Mesendoderm (in vitro differentiated cells): ENCODE results near the gene PUS7.

Source experiments
- DNase-seq: peaks from one replicate; pipeline ENCODE4 v3.0.0; 2013
- H2AK5ac ChIP-seq: 2 replicates; pipeline ENCODE4 v1.6.1; 2013; ENCODE audit warnings: low read length, inconsistent platforms
- H2BK120ac ChIP-seq: 2 replicates; pipeline ENCODE4 v1.6.1; 2013; ENCODE audit warnings: low read depth, mild to moderate bottlenecking, low read length, moderate library complexity, mixed read lengths
- H2BK15ac ChIP-seq: replicated peaks from 2 replicates; pipeline ENCODE4 v1.6.1; 2013; ENCODE audit warnings: low read depth, mild to moderate bottlenecking, moderate library complexity
- H2BK5ac ChIP-seq: 2 replicates; pipeline ENCODE4 v1.6.1; 2013; ENCODE audit warnings: low read length, inconsistent platforms
- H3K18ac ChIP-seq: 2 replicates; pipeline ENCODE4 v1.6.1; 2013; ENCODE audit warnings: mild to moderate bottlenecking, low read length, mixed read lengths
- H3K23ac ChIP-seq: one replicate; pipeline ENCODE4 v1.6.1; 2013; ENCODE audit warnings: low read length
- H3K27ac ChIP-seq: 2 replicates; pipeline ENCODE4 v1.5.1; 2013; ENCODE audit warnings: low read depth, mild to moderate bottlenecking, inconsistent platforms, low read length, moderate library complexity
- H3K27me3 ChIP-seq: 2 replicates; pipeline ENCODE4 v1.6.1; 2013; ENCODE audit warnings: low read length, control low read depth, mild to moderate bottlenecking, inconsistent platforms; ENCODE audit not compliant: insufficient read depth, poor library complexity
- H3K36me3 ChIP-seq: 2 replicates; pipeline ENCODE4 v1.6.1; 2013; ENCODE audit warnings: low read length, inconsistent platforms; ENCODE audit not compliant: control insufficient read depth, insufficient read depth
- H3K4ac ChIP-seq: one replicate; pipeline ENCODE4 v1.6.1; 2013; ENCODE audit warnings: low read depth, mild to moderate bottlenecking, low read length, moderate library complexity
- H3K4me1 ChIP-seq: 2 replicates; pipeline ENCODE4 v1.6.1; 2013; ENCODE audit warnings: low read depth, low read length, inconsistent platforms; ENCODE audit not compliant: control insufficient read depth
- H3K4me2 ChIP-seq: 2 replicates; pipeline ENCODE4 v1.6.1; 2013; ENCODE audit warnings: low read length
- H3K4me3 ChIP-seq: 2 replicates; pipeline ENCODE4 v1.5.1; 2013; ENCODE audit warnings: mild to moderate bottlenecking, low read length
- H3K56ac ChIP-seq: one replicate; pipeline ENCODE4 v1.6.1; 2013; ENCODE audit warnings: low read length
- H3K79me1 ChIP-seq: 2 replicates; pipeline ENCODE4 v1.6.1; 2013; ENCODE audit warnings: low read length, inconsistent platforms
- H3K79me2 ChIP-seq: 2 replicates; pipeline ENCODE4 v1.6.1; 2013; ENCODE audit warnings: mild to moderate bottlenecking, low read length; ENCODE audit not compliant: control insufficient read depth, insufficient read depth
- H3K9ac ChIP-seq: 2 replicates; pipeline ENCODE4 v1.6.1; 2013; ENCODE audit warnings: low read length, inconsistent platforms
- H4K5ac ChIP-seq: one replicate; pipeline ENCODE4 v1.6.1; 2013; ENCODE audit warnings: low read length
- H4K8ac ChIP-seq: one replicate; pipeline ENCODE4 v1.6.1; 2013; ENCODE audit warnings: low read depth, mild to moderate bottlenecking, control low read depth, low read length, moderate library complexity
- WGBS: extraction: QIAGEN DNeasy Blood & Tissue Kit; methylation state at CpG from one replicate; pipeline ENCODE4 v1.1.7; 2013; ENCODE audit warnings: low lambda C conversion rate, missing lambda C conversion rate; ENCODE audit not compliant: insufficient coverage; ENCODE audit errors: extremely low coverage; 5-methylcytosine and 5-hydroxymethylcytosine counted together

Gene PUS7

GRCh38 chr7:105493196-105493922 lies 28.7 kb downstream of the PUS7 start:
- Histone ChIP-seq H4K8ac (no peak overlapping the region), H4K5ac (no peak overlapping the region), H3K4me3 (no peak overlapping the region), H3K4me2 (no peak overlapping the region), H3K4ac (no peak overlapping the region), H3K79me1 (peaks cover 6% of the 10 kb centered on the region), H3K79me2 (no peaks in the 10 kb centered on the region), H3K18ac (no peak overlapping the region), H3K27me3 (no peaks in the 10 kb centered on the region), H2BK15ac (no peak overlapping the region), H3K23ac (no peak overlapping the region), H3K56ac (no peak overlapping the region), H2BK120ac (no peak overlapping the region), H2BK5ac (no peak overlapping the region), H3K9ac (no peak overlapping the region), H3K36me3 (peaks cover 3% of the 10 kb centered on the region), H3K27ac (no peak overlapping the region), H3K4me1 (no peaks in the 10 kb centered on the region), H2AK5ac (no peak overlapping the region)
- DNase-seq: no peak
- no CpG with 5 or more reads among the region's 7 CpGs for WGBS

- Histone ChIP-seq H3K79me1 (peaks cover 9% of the 10 kb centered on the region), H2BK120ac (no peak overlapping the region), H3K4me2 (no peak overlapping the region), H3K27me3 (no peaks in the 10 kb centered on the region), H3K18ac (no peak overlapping the region), H3K27ac (no peak overlapping the region), H4K5ac (no peak overlapping the region), H2BK15ac (no peak overlapping the region), H3K4me1 (no peaks in the 10 kb centered on the region), H3K4ac (no peak overlapping the region), H3K56ac (no peak overlapping the region), H3K36me3 (peaks cover 3% of the 10 kb centered on the region), H2BK5ac (no peak overlapping the region), H3K23ac (no peak overlapping the region), H3K4me3 (no peak overlapping the region), H3K79me2 (no peaks in the 10 kb centered on the region), H4K8ac (no peak overlapping the region), H3K9ac (no peak overlapping the region), H2AK5ac (no peak overlapping the region)
- WGBS: no CpG with 5 or more reads among the region's 3 CpGs
- no peak for DNase-seq
Observed at GRCh38 chr7:105489409-105489808, 32.7 kb downstream of the PUS7 start.

GRCh38 chr7:105487579-105488571 lies 34.2 kb downstream of the PUS7 start:
- Histone ChIP-seq H3K79me2 (no peaks in the 10 kb centered on the region), H3K27me3 (no peaks in the 10 kb centered on the region), H3K18ac (no peak overlapping the region), H3K4ac (no peak overlapping the region), H3K27ac (no peak overlapping the region), H3K79me1 (peaks cover 9% of the 10 kb centered on the region), H4K8ac (no peak overlapping the region), H4K5ac (no peak overlapping the region), H2BK5ac (no peak overlapping the region), H3K9ac (no peak overlapping the region), H3K4me3 (no peak overlapping the region), H3K4me2 (no peak overlapping the region), H3K4me1 (no peaks in the 10 kb centered on the region), H2AK5ac (no peak overlapping the region), H3K56ac (no peak overlapping the region), H3K23ac (no peak overlapping the region), H2BK120ac (no peak overlapping the region), H3K36me3 (peaks cover 3% of the 10 kb centered on the region), H2BK15ac (no peak overlapping the region)
- WGBS: no CpG with 5 or more reads among the region's 6 CpGs
- peak; percentile 32 for DNase-seq

GRCh38 chr7:105480931-105481330 lies 41.1 kb downstream of the PUS7 start:
- Histone ChIP-seq H2BK120ac (no peak overlapping the region), H3K27ac (no peak overlapping the region), H3K9ac (no peak overlapping the region), H3K56ac (no peak overlapping the region), H3K4me3 (no peak overlapping the region), H3K18ac (no peak overlapping the region), H2BK15ac (no peak overlapping the region), H3K27me3 (no peaks in the 10 kb centered on the region), H4K8ac (no peak overlapping the region), H3K36me3 (peaks cover 3% of the 10 kb centered on the region), H4K5ac (no peak overlapping the region), H2AK5ac (no peak overlapping the region), H3K4me2 (no peak overlapping the region), H3K4me1 (no peaks in the 10 kb centered on the region), H3K79me1 (no peaks in the 10 kb centered on the region), H2BK5ac (no peak overlapping the region), H3K79me2 (no peaks in the 10 kb centered on the region), H3K4ac (no peak overlapping the region), H3K23ac (no peak overlapping the region)
- DNase-seq: no peak
- WGBS: no CpG with 5 or more reads among the region's 4 CpGs

- Histone ChIP-seq H2BK120ac (no peak overlapping the region), H3K56ac (no peak overlapping the region), H3K79me1 (no peaks in the 10 kb centered on the region), H2AK5ac (no peak overlapping the region), H3K27ac (no peak overlapping the region), H3K79me2 (no peaks in the 10 kb centered on the region), H3K27me3 (no peaks in the 10 kb centered on the region), H3K4ac (no peak overlapping the region), H3K18ac (no peak overlapping the region), H3K4me3 (no peak overlapping the region), H4K5ac (no peak overlapping the region), H4K8ac (no peak overlapping the region), H3K4me2 (no peak overlapping the region), H2BK15ac (no peak overlapping the region), H3K23ac (no peak overlapping the region), H3K9ac (no peak overlapping the region), H2BK5ac (no peak overlapping the region), H3K4me1 (no peaks in the 10 kb centered on the region), H3K36me3 (peaks cover 3% of the 10 kb centered on the region)
- WGBS: no CpG with 5 or more reads among the region's 5 CpGs
- DNase-seq: no peak
Observed at GRCh38 chr7:105478606-105479005, 43.5 kb downstream of the PUS7 start.
